ENCODE data around the gene OSTN. TPM values are rescaled to one million over a fixed set of nuclear protein-coding genes. Genes with fewer than 3 reads are reported as not detected.

Gene OSTN
- polyA plus RNA-seq, 2 of the 4 experiments (the other 2 are of a cell fraction): not detected

GRCh38 chr3:191254098-191254873 lies 55.2 kb downstream of the OSTN start (continued):
- TF ChIP-seq TFCP2L1 (CRISPR knock-in tag; IDR thresholded peaks at IDR 0.05): no peak

GRCh38 chr3:191255156-191255555 lies 56.1 kb downstream of the OSTN start:
- FAIRE-seq (no peak), ATAC-seq (no peak), DNase-seq (ENCODE audit: low read depth in 1 of 2, low spot score in 1 of 2) (no peak)
- 91% methylated on average over 5 of the region's 5 CpGs for WGBS (ENCODE audit: missing lambda C conversion rate)
- Histone ChIP-seq H3K4me3 (no peak overlapping the region), H3K4me1 (no peaks in the 10 kb centered on the region), H3K9me3 (no peaks in the 10 kb centered on the region), H3K4me2 (no peak overlapping the region), H3K27ac (no peak overlapping the region)
- TF ChIP-seq SREBF2 (IDR thresholded peaks at IDR 0.05) (no peak), PBX3 (IDR thresholded peaks at IDR 0.05) (no peak), ZSCAN20 (CRISPR knock-in tag; IDR thresholded peaks at IDR 0.05) (no peak), POLR2AphosphoS2 (conservative IDR thresholded peaks at IDR 0.05; ENCODE audit: low read length) (no peak), POLR2A (IDR thresholded peaks at IDR 0.05; ENCODE audit: low read length) (no peak), KDM1A (IDR thresholded peaks at IDR 0.05; ENCODE audit: low read depth) (no peak), RNF2 (IDR thresholded peaks at IDR 0.05; ENCODE audit: borderline replicate concordance, low read depth) (no peak), CHD4 (IDR thresholded peaks at IDR 0.05; ENCODE audit: borderline replicate concordance) (no peak), NR3C1 (IDR thresholded peaks at IDR 0.05) (no peak), ZNF302 (CRISPR knock-in tag; IDR thresholded peaks at IDR 0.05) (no peak)
- ChIA-PET POLR2A (no interaction called here), CTCF (no interaction called here)

- DNase-seq (ENCODE audit: low read depth in 1 of 2, low spot score in 1 of 2) (no peak), ATAC-seq (no peak), FAIRE-seq (no peak)
- POLR2A ChIA-PET: no interaction called here
- Histone ChIP-seq H3K4me3 (no peak overlapping the region), H3K4me1 (no peaks in the 10 kb centered on the region), H3K27ac (no peak overlapping the region), H3K9me3 (no peaks in the 10 kb centered on the region), H3K4me2 (no peak overlapping the region)
- CTCF ChIA-PET: no interaction called here
- no peak for TF ChIP-seq NPAS2 (CRISPR knock-in tag; IDR thresholded peaks at IDR 0.05; ENCODE audit: borderline replicate concordance)
- no peak for TF ChIP-seq PHF8 (IDR thresholded peaks at IDR 0.05; ENCODE audit: borderline replicate concordance, low read depth)
- TF ChIP-seq ZC3H11A (IDR thresholded peaks at IDR 0.05): no peak
- TF ChIP-seq RCOR1 (IDR thresholded peaks at IDR 0.05; ENCODE audit: low read depth, low read length): no peak
- TF ChIP-seq ATOH8 (CRISPR knock-in tag; IDR thresholded peaks at IDR 0.05; ENCODE audit: low read depth): no peak
- no peak for TF ChIP-seq EHF (CRISPR knock-in tag; IDR thresholded peaks at IDR 0.05)
These were observed 57.4 kb downstream of the OSTN start for GRCh38 chr3:191256405-191256804.

GRCh38 chr3:191257286-191257685 lies 58.2 kb downstream of the OSTN start:
- WGBS (ENCODE audit: missing lambda C conversion rate): 87% methylated on average over 2 of the region's 2 CpGs
- Histone ChIP-seq H3K4me2 (no peak overlapping the region), H3K4me1 (no peaks in the 10 kb centered on the region), H3K4me3 (no peak overlapping the region), H3K9me3 (no peaks in the 10 kb centered on the region), H3K27ac (no peak overlapping the region)
- ChIA-PET POLR2A (no interaction called here), CTCF (interaction anchor here (0.6 kb wide), 1 partner anchor 33 kb away, joined by 3 read pairs; no protein-coding TSS in a partner anchor)
- no peak for FAIRE-seq
- no peak for ATAC-seq
- no peak for TF ChIP-seq HDAC2 (IDR thresholded peaks at IDR 0.05)
- no peak for TF ChIP-seq TFCP2L1 (CRISPR knock-in tag; IDR thresholded peaks at IDR 0.05)
- no peak for TF ChIP-seq ATOH8 (CRISPR knock-in tag; IDR thresholded peaks at IDR 0.05; ENCODE audit: low read depth)
- no peak for TF ChIP-seq E2F6 (IDR thresholded peaks at IDR 0.05; ENCODE audit: borderline replicate concordance, low read depth)
- TF ChIP-seq TP53 (CRISPR knock-in tag; IDR thresholded peaks at IDR 0.05): no peak
- no peak for TF ChIP-seq KDM1A (IDR thresholded peaks at IDR 0.05; ENCODE audit: low read depth)
- no peak for TF ChIP-seq POLR2A (IDR thresholded peaks at IDR 0.05; ENCODE audit: low read length)
- DNase-seq (ENCODE audit: low read depth in 1 of 2, low spot score in 1 of 2): no peak

Data from A549 (cell line).